Brain microvascular endothelial cell (primary cell): ENCODE results near the gene RASA4.
"Not testable (repeated sequence)": the region's sequence is repeated elsewhere in the genome, so short reads cannot be mapped to it uniquely, and the experiment has no call there.

Source experiments
- DNase-seq: peaks from one replicate; pipeline ENCODE4 v3.0.0-alpha.2; 2020
- H3K27ac ChIP-seq: fragments of 250-450 bp; sonication (Bioruptor Pico); 2 replicates; pipeline ENCODE4 v1.5.1; 2020; ENCODE audit warnings: mild to moderate bottlenecking, moderate library complexity
- H3K27me3 ChIP-seq: fragments of 250-450 bp; sonication (Bioruptor Pico); replicated peaks from 2 replicates; pipeline ENCODE4 v1.5.1; 2020; ENCODE audit warnings: mild to moderate bottlenecking
- H3K36me3 ChIP-seq: fragments of 250-450 bp; sonication (Bioruptor Pico); replicated peaks from 2 replicates; pipeline ENCODE4 v1.5.1; 2020; ENCODE audit warnings: mild to moderate bottlenecking
- H3K4me3 ChIP-seq: 2 replicates; pipeline ENCODE4 v1.5.1; 2011; ENCODE audit warnings: low read depth, mild to moderate bottlenecking, control low read depth, low read length, moderate library complexity
- in situ Hi-C: cut with HindIII; loops from 2 replicates; pipeline ENCODE4 v1.10.0; 2017; ENCODE audit warnings: low sequenced_read_pairs, low pct_ligation_motif_present

The RASA4 gene

DNA sequence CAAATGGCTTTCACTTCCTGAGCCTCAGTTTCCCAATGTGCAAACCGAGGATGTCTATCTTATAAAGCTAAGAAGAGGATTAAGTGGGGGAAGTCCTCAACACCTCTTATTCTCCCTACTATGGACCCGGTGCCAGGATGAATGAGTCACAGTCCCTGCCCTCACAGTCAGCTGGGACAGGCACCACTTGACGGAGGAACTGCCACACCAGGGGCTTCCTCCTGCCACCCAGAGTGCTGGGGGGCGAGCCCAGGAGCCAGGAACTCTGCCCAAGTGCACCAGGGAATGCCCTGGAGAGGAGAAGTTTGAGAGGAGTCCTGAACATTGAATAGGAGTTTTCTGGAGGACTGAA is 2.2 kb downstream of the RASA4 start:
- H3K27ac ChIP-seq, H3K36me3 ChIP-seq, H3K27me3 ChIP-seq, H3K4me3 ChIP-seq, in situ Hi-C loops, DNase-seq: not testable (repeated sequence)

GRCh38 chr7:102613575-102614345 is 2.8 kb downstream of the RASA4 start:
- H3K36me3 ChIP-seq, H3K27ac ChIP-seq, in situ Hi-C loops, H3K27me3 ChIP-seq, H3K4me3 ChIP-seq: not testable (repeated sequence)
- peak; percentile 0 for DNase-seq

- H3K27me3 ChIP-seq, H3K27ac ChIP-seq, H3K36me3 ChIP-seq, in situ Hi-C loops, H3K4me3 ChIP-seq: not testable (repeated sequence)
- peak; percentile 1 for DNase-seq
Measured at GRCh38 chr7:102611675-102612325, 4.8 kb downstream of the RASA4 start.

DNA sequence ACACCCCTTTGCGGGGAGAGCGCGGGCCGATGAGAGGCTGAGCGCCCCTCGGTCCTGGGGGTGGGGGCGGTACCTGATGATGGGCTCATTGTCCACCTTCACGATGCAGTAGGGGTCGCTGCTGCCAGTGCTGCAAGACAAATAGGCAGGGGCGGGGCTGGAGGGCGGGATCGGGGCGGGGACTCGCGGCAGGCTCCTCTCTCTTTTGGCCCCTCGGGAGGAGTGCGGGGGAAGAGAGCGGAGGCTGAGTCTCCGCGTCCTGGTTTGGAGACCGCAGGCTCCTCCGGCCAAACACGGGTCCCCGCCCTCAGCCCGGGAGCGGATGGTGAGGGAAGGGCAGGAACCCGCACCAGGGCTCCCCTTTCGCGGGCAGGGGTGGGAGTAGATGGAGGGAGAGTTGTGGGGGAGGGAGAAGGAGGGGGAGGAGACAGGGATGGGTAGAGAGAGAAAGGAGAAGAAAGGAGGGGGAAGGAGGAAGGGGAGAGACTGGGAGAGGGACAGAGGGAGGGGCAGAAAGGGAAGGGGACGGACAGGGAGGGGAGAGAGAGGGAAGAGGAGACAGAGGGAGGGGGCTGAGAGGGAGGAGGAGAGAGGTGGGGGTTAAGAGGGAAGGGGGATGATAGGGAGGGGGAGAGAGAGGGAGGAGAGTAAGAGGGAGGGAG is 5.4 kb downstream of the RASA4 start:
- H3K27me3 ChIP-seq, in situ Hi-C loops, H3K4me3 ChIP-seq, DNase-seq, H3K36me3 ChIP-seq, H3K27ac ChIP-seq: not testable (repeated sequence)

- in situ Hi-C loops, H3K27me3 ChIP-seq, H3K27ac ChIP-seq, H3K36me3 ChIP-seq, H3K4me3 ChIP-seq, DNase-seq: not testable (repeated sequence)
Measured at GRCh38 chr7:102610441-102610840, 6.1 kb downstream of the RASA4 start.

DNA sequence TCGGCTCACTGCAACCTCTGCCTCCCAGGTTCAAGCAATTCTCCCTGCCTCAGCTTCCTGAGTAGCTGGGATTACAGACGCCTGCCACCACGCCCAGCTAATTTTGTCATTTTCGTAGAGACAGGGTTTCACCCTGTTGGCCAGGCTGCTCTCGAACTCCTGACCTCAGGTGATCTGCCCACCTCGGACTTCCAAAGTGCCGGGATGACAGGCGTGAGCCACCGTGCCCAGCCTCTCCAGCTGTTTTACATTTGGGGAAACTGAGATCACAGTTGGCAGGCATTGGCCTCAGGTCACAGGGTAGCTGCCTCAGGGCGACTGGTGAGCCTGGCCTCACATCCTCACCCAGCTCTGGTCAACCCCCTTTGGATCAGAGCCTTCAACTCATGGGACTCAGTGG is 6.8 kb downstream of the RASA4 start:
- H3K27me3 ChIP-seq, H3K4me3 ChIP-seq, H3K27ac ChIP-seq, in situ Hi-C loops, H3K36me3 ChIP-seq: not testable (repeated sequence)
- peak; percentile 0 for DNase-seq

DNA sequence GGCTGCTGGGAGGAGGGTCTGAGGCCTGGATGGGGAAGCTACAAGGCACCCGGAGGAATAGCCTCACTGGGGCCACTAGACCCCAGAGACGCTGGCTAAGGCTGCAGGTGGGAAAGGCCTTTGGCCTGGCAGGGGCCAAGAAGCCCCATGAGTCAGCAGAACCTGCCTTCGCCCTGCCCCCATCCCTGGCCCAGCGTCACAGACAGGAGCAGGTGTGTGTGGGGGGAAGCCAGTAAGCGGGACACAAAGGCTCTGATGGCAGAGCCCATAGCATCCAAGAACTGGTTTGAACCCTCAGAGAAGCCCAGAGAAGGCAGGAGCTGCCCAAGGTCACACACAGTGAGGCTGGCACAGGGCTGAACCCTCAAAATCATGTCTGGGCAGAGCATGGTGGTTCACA is 9.7 kb downstream of the RASA4 start:
- H3K4me3 ChIP-seq, H3K27me3 ChIP-seq, in situ Hi-C loops, H3K27ac ChIP-seq, DNase-seq, H3K36me3 ChIP-seq: not testable (repeated sequence)

DNA sequence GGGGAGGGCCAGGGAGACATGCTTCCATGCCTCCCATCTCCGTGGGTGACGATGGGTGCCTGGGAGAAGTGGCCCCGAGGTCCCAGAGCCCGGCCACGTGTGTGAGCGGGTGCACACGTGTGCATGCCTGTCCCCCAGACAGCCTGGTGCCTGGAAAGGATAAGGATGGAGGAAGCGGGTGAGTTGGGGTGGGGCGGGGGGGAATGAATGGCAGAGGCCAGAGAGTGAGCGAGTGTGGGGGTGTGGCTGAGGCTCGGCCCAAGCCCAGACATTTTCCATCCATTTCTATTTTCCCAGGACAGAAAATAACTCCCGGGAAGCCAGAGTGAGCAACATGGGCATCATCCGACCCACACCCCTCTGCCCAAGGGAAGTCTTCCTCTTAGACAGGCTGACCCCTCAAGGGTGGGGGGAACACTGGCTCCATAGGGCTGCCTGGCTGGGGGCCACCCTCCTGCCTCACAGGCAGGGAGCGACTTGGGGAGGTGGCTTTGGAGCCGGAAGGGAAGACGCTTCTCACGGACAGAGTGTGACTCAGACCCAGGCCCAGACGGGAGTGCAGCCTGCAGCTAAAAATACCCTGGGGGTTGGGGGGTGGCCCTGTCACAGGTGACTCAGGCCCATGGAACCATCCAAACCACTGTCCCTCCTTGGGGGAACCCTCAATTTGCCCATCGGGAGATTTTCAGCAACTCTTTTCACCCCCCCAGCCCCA is 12.0 kb downstream of the RASA4 start:
- H3K4me3 ChIP-seq, H3K36me3 ChIP-seq, H3K27ac ChIP-seq, DNase-seq, in situ Hi-C loops, H3K27me3 ChIP-seq: not testable (repeated sequence)

GRCh38 chr7:102602317-102602716 is 14.2 kb downstream of the RASA4 start:
- H3K27me3 ChIP-seq, H3K36me3 ChIP-seq, H3K4me3 ChIP-seq, in situ Hi-C loops, H3K27ac ChIP-seq, DNase-seq: not testable (repeated sequence)

- H3K36me3 ChIP-seq, H3K27me3 ChIP-seq, DNase-seq, H3K4me3 ChIP-seq, H3K27ac ChIP-seq, in situ Hi-C loops: not testable (repeated sequence)
Measured at GRCh38 chr7:102599699-102600098, 16.9 kb downstream of the RASA4 start.

- H3K27ac ChIP-seq, in situ Hi-C loops, H3K4me3 ChIP-seq, DNase-seq, H3K27me3 ChIP-seq, H3K36me3 ChIP-seq: not testable (repeated sequence)
Measured at GRCh38 chr7:102596036-102596435, 20.5 kb downstream of the RASA4 start.

DNA sequence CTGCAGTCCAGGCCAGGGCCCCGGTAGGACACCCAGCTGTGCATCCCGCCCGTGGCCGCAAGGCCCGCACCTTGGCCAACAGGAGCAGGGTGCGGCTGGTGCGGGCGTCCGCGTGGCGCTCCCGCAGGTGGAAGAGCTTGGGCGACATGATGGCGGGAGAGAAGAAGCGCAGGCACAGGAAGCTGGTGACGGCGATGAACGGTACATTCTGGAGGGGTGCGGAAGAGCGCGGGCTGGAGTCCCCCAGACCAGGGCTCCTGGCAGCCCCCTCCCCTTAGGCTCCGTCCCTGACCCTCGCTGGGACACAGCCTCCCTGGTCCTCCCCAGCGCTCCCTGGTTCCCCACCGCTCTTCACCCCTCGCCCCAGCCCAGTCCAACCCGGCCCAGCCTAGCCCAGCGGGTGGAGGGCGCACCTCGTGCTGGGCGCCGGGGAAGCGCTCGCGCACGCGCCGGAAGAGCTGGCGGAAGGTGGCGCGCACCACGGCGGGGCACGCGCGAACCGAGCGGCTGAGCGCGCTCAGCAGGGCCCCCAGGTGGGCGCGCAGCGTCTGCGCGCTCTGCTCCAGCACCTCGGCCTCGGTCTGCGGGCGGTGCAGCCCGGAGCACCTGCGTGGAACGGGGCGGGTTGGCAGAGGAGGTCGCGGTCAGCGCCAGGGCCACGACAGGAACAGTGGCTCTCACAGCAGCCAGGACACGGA is 22.8 kb downstream of the RASA4 start:
- H3K27ac ChIP-seq, in situ Hi-C loops, DNase-seq, H3K36me3 ChIP-seq, H3K4me3 ChIP-seq, H3K27me3 ChIP-seq: not testable (repeated sequence)

GRCh38 chr7:102592477-102593019 is 24.0 kb downstream of the RASA4 start:
- DNase-seq, H3K27me3 ChIP-seq, H3K4me3 ChIP-seq, H3K27ac ChIP-seq, in situ Hi-C loops, H3K36me3 ChIP-seq: not testable (repeated sequence)

DNA sequence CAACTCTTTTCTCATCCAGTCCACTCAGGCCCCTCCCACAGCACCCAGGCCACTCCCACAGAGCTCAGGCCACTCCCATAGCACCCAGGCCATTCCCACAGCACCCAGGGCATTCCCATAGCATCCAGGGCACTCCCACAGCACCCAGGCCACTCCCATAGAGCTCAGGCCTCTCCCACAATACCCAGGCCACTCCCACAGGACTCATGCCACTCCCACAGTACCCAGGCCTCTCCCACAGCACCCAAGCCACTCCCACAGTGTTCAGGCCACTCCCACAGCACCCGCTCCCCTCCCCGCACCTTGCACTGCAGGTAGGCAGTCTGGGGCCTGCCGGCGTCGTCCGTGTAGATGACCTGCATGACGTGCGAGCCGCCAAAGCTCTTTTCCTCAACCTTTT is 26.7 kb downstream of the RASA4 start:
- H3K27ac ChIP-seq, DNase-seq, in situ Hi-C loops: not testable (repeated sequence)

More for the DNA sequence above, 26.7 kb downstream of the RASA4 start:
- not testable (repeated sequence) for H3K4me3 ChIP-seq, H3K27me3 ChIP-seq, H3K36me3 ChIP-seq
